Right atrium auricular region (tissue), 2 donors: ENCODE measurements around the gene UQCC2. TPM values are rescaled to one million over a fixed set of nuclear protein-coding genes. Genes with fewer than 3 reads are reported as not detected.

ENCODE experiments used
- DNase-seq: peaks from one replicate; pipeline ENCODE4 v3.0.0-alpha.2; 2019; ENCODE audit warnings: low spot score
- H3K27ac ChIP-seq, 2 donors: fragments of 200-600 bp; sonication (generic); 1 replicate in 1 of 2; 2 replicates in 1 of 2; pipeline ENCODE4 v1.5.1; 2016 to 2019
- H3K27me3 ChIP-seq, 2 donors: fragments of 200-600 bp; sonication (generic); one replicate each; pipeline versions ENCODE4 v1.5.1 to v1.6.0; 2017 to 2019
- H3K36me3 ChIP-seq: fragments of 200-600 bp; sonication (generic); one replicate; pipeline ENCODE4 v1.5.1; 2016
- H3K4me1 ChIP-seq, 2 donors: fragments of 200-600 bp; sonication (generic); one replicate each; pipeline versions ENCODE4 v1.5.1 to v1.6.0; 2017 to 2019
- H3K4me3 ChIP-seq, 2 donors: fragments of 200-600 bp; sonication (generic); 1 replicate in 1 of 2; 2 replicates in 1 of 2; pipeline ENCODE4 v1.5.1; 2017 to 2019; ENCODE audit warnings: mild to moderate bottlenecking in 1 of 2, moderate library complexity in 1 of 2
- H3K9me3 ChIP-seq, 2 donors: fragments of 200-600 bp; sonication (generic); one replicate each; pipeline ENCODE4 v1.5.1; 2019
- CTCF ChIP-seq, 2 donors: fragments of 200-600 bp; sonication (generic); IDR thresholded peaks; one replicate each; pipeline ENCODE4 v1.5.1; 2019; ENCODE audit warnings: antibody characterized with exemption in 2 of 2
- total RNA-seq, 2 donors: library from RNA; depleted of rRNA; stranded (reverse); fragments of >200 nt; gene quantifications; one replicate each; pipeline ENCODE4 v1.1.0, GENCODE V29; 2016

Gene UQCC2
- total RNA-seq: 100 to 1,000 TPM in 1 of 2 donors, 10 to 100 TPM in 1; 69.1 to 143 TPM

- H3K36me3 ChIP-seq: no peaks in the 10 kb centered on the region
- peak; percentile 24 to 84 for TF ChIP-seq CTCF (IDR thresholded peaks at IDR 0.05)
- H3K27me3 ChIP-seq: no peaks in the 10 kb centered on the region
- peak within 1 kb of the TSS; percentile 96 to 98 for H3K27ac ChIP-seq
- no peaks in the 10 kb centered on the region for H3K9me3 ChIP-seq
- H3K4me3 ChIP-seq: peak within 1 kb of the TSS; percentile 86 to 87
- peaks cover 0 to 34% of the 10 kb centered on the region in 2 donors for H3K4me1 ChIP-seq
- peak; percentile 96 for DNase-seq
These were observed at the start of gene UQCC2 for GRCh38 chr6:33711140-33712129. UQCC2 (minus strand) TSS chr6:33711700; CDS start chr6:33711686, 14 bp downstream.

GRCh38 chr6:33759887-33760629, 48.6 kb upstream of the UQCC2 start:
- DNase-seq: no peak
- Histone ChIP-seq H3K27me3 (no peaks in the 10 kb centered on the region), H3K4me1 (peaks cover 0 to 22% of the 10 kb centered on the region in 2 donors), H3K9me3 (no peaks in the 10 kb centered on the region), H3K27ac (no peak overlapping the region), H3K4me3 (no peak overlapping the region), H3K36me3 (no peaks in the 10 kb centered on the region)
- no peak for TF ChIP-seq CTCF (IDR thresholded peaks at IDR 0.05)

- H3K27me3 ChIP-seq: no peaks in the 10 kb centered on the region
- no peak for DNase-seq
- H3K4me3 ChIP-seq: no peak overlapping the region
- H3K9me3 ChIP-seq: no peaks in the 10 kb centered on the region
- TF ChIP-seq CTCF (IDR thresholded peaks at IDR 0.05): no peak
- peaks cover 0 to 22% of the 10 kb centered on the region in 2 donors for H3K4me1 ChIP-seq
- H3K27ac ChIP-seq: no peak overlapping the region
- H3K36me3 ChIP-seq: no peaks in the 10 kb centered on the region
These were observed 47.3 kb upstream of the UQCC2 start for GRCh38 chr6:33758815-33759216.

- DNase-seq: no peak
- Histone ChIP-seq H3K4me3 (no peak overlapping the region), H3K9me3 (no peaks in the 10 kb centered on the region), H3K4me1 (peaks cover 0 to 22% of the 10 kb centered on the region in 2 donors), H3K27ac (no peak overlapping the region), H3K36me3 (no peaks in the 10 kb centered on the region), H3K27me3 (no peaks in the 10 kb centered on the region)
- no peak for TF ChIP-seq CTCF (IDR thresholded peaks at IDR 0.05)
These were observed 46.4 kb upstream of the UQCC2 start for GRCh38 chr6:33757906-33758305.

GRCh38 chr6:33757113-33757512, 45.6 kb upstream of the UQCC2 start:
- TF ChIP-seq CTCF (IDR thresholded peaks at IDR 0.05): no peak
- H3K27ac ChIP-seq: no peak overlapping the region
- H3K4me3 ChIP-seq: no peak overlapping the region
- H3K4me1 ChIP-seq: peaks cover 0 to 18% of the 10 kb centered on the region in 2 donors
- no peaks in the 10 kb centered on the region for H3K36me3 ChIP-seq
- no peaks in the 10 kb centered on the region for H3K9me3 ChIP-seq
- H3K27me3 ChIP-seq: no peaks in the 10 kb centered on the region
- no peak for DNase-seq
